Hair follicular keratinocyte (primary cell): Measurements from ENCODE around the gene AQP6. TPM values are rescaled to one million over a fixed set of nuclear protein-coding genes. Genes with fewer than 3 reads are reported as not detected.

Experiments used
- total RNA-seq: library from RNA; depleted of rRNA; stranded (reverse); fragments of >200 nt; gene quantifications from 2 replicates; pipeline ENCODE4 v1.2.3, GENCODE V29; 2015

AQP6 gene
- total RNA-seq: 0.47 TPM in 1 of 2 replicates, not detected in the other

GRCh38 chr12:49972641-49973360 is at the start of gene AQP6:
Gene AQP6, plus strand, starts transcription at chr12:49972947. Its CDS starts 227 bp downstream, at chr12:49973174.

DNA sequence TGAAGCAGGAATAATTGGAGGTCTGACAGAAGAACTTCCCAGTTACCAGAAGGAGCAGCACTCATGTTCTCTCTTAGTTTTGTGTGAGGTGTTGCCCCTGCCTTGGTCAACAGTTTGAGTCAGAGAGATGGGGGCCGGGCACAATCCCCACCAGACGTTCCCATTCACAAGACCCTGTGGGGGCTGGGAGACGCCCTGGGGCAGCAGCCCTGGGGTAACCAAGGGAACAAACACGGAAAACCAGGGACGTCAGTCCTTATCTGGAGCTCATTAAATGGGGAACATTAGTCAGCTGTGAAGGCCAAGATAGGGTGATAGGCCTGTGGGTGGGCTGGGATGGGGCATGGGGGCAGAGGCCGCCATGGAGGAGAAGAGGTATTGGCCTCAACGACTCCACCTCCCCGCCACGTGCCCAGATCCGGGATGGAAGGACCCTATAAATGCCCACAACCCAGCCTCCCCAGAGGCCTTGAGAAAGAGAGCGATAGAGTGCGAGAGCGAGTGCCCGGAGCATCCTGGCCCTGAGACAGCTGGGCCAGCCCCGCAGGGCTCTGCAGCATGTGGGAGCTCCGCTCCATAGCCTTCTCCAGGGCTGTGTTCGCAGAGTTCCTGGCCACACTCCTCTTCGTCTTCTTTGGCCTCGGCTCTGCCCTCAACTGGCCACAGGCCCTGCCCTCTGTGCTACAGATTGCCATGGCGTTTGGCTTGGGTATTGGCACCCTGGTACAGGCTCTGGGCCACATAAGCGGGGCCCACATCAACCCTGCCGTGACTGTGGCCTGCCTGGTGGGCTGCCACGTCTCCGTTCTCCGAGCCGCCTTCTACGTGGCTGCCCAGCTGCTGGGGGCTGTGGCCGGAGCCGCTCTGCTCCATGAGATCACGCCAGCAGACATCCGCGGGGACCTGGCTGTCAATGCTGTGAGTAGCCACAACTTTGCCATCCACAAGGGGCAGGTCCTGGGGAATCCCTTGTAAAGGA is 22.2 kb upstream of the AQP6 start, which contains the start of gene AQP2:
Gene AQP2, plus strand, starts transcription at position 465 of the 979 bp plus-strand sequence. Its CDS starts 94 bp downstream, at position 559.

DNA sequence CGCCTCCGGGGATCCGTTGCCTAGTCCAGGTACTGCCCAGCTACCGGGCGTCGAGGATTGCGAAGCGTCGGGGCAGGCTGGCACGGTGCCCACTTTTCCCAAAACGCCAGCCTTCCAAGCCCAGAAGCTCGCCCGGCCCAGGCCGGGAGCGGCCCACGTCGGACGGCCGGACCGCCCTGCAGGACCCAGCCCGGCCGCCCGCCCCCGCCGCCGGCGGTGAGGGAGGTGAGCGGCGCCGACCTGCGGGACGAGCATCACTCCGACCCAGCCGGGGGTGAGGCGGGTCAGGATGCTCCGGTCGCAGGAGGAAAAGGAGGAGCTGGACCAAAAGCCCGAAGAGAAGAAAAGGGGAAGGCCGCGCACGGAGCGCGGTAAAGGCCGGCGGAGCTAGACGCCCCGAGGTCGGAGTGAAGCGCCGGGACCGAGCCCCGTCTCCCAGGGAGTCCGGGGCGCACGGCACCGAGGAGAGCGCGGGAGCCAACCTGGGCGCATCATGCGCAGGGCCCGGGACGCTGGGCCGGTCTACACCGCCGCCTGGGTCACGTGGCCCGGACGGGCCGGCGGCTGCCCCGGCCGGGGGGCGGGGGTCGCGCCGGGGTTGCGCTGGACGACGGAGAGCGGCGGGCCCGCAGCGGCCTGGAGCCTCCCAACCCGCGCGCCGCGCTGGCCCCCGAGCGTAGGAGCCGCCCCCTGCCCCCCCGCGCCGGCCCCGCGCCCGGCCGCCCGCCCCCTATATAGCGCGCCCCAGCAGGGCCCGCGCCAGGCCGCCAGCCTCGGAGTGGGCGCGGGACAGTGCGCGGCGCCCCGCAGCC is 11.4 kb upstream of the AQP6 start, which contains the start of gene AQP5:
Gene AQP5, plus strand, starts transcription at position 762 of the 812 bp plus-strand sequence. CDS start 146 bp downstream, outside the sequence.

DNA sequence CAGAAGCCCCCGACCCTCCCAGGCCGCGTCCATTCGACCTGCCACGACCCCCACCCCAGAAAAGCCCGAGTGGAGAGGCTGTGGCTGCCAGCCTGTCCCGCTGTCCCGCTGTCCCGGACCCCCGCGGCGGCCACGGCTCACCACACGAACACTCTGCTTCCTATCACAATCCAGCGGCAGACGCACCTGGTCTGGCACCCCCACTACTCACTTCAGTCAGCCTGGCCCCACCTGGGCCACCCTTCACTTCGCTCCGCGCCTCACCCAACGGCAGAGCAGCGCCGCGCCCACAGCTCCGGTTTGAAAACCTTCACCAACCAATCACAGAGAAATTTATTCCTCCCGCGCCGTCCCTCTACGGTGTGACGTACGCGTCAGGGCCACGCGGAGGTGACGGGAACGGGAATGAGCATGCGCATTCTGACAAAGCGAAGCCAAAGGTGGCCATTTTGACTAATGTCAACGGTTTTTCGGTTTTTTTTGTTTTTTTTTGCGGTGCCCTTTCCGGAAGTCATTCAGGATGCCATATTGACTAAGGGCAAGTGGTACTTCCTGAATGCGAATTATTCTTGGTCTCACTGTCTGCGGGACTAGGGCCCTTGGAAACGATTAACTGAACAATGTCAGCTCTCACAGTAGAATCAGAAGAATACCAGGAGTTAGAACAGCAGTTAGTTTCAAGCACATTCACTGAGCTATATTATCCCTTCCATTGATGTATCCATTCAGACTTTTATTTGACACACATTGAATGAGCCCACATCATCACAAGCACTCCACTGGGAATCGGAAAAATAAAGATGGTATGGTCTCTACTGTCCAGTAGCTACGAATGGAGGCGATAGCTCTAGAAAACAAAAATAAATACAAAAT is 52.7 kb downstream of the AQP6 start, which contains the start of gene RACGAP1:
Gene RACGAP1, minus strand, starts transcription at position 308 of the 873 bp plus-strand sequence. CDS start 8,779 bp downstream, outside the sequence.

Other genes with a start within 250 kb of the AQP6 start
- gene TMBIM6, start 231.4 kb upstream of the AQP6 start, total RNA-seq: 390 and 469 TPM in 2 replicates
- 13.9 and 19.5 TPM in 2 replicates for gene NCKAP5L, start 144.5 kb upstream of the AQP6 start, total RNA-seq
- gene BCDIN3D, start 129.8 kb upstream of the AQP6 start, total RNA-seq: 2.8 and 3.3 TPM in 2 replicates
- gene FAIM2, start 69.0 kb upstream of the AQP6 start, total RNA-seq: not detected in 2 replicates
- not detected in 2 replicates for gene AQP2, start 22.2 kb upstream of the AQP6 start, total RNA-seq
- gene AQP5, start 11.1 kb upstream of the AQP6 start, total RNA-seq: not detected in 2 replicates
- 31.0 and 79.8 TPM in 2 replicates for gene RACGAP1, start 52.5 kb downstream of the AQP6 start, total RNA-seq
- gene ASIC1, start 84.6 kb downstream of the AQP6 start, total RNA-seq: 3.5 and 8.4 TPM in 2 replicates
- gene SMARCD1, start 112.4 kb downstream of the AQP6 start, total RNA-seq: 68.8 and 97.3 TPM in 2 replicates
- gene GPD1, start 131.1 kb downstream of the AQP6 start, total RNA-seq: 0.08 and 0.39 TPM in 2 replicates
- 54.0 and 65.0 TPM in 2 replicates for gene COX14, start 139.3 kb downstream of the AQP6 start, total RNA-seq
- 26.2 and 32.7 TPM in 2 replicates for gene CERS5, start 194.4 kb downstream of the AQP6 start, total RNA-seq